Measurements from ENCODE around the gene SCTR.

DNA sequence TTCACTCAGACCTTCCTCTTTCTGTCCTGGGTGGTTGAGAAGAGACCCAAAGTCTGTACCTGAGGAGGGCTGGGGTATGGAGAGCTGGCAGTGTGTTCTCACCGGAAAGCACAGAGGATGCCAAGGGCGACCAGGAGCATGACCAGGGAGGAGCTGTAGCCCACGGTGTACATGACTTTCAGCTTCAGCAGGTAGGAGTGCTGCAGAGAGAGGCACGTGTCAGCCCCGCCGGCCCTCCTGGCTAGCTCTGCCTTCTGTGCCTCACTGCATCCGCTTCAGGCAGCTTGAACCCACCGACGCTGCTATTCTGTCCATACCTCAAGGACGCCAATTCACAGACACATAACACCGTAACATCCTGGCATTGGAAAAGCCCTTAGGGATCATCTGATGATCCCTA lies 58.6 kb downstream of the SCTR start:
- no peak for TF ChIP-seq POLR2AphosphoS5 (IDR thresholded peaks at IDR 0.05; ENCODE audit: low read depth, low read length)
- no peak for TF ChIP-seq TAF1 (IDR thresholded peaks at IDR 0.05; ENCODE audit: low read depth, low read length)
